HG02885 (cell line): ENCODE results near the gene EFCAB6.

Experiments used
- ATAC-seq: cut with Tn5 transposase; IDR thresholded peaks from one replicate; pipeline ENCODE4 v1.9.1; 2021; ENCODE audit warnings: mild to moderate bottlenecking; ENCODE audit not compliant: unreplicated experiment, poor library complexity

Gene EFCAB6

GRCh38 chr22:43831561-43832392, 19.7 kb upstream of the EFCAB6 start:
- no peak for ATAC-seq

GRCh38 chr22:43830931-43831560, 18.9 kb upstream of the EFCAB6 start:
- ATAC-seq, result no peak

GRCh38 chr22:43829904-43830851, 18.1 kb upstream of the EFCAB6 start:
- ATAC-seq, result no peak

GRCh38 chr22:43828998-43829782, 17.1 kb upstream of the EFCAB6 start:
- no peak for ATAC-seq

GRCh38 chr22:43828725-43828997, 16.6 kb upstream of the EFCAB6 start:
- no peak for ATAC-seq

- no peak for ATAC-seq
These were observed 16.0 kb upstream of the EFCAB6 start for GRCh38 chr22:43827926-43828724.

GRCh38 chr22:43827003-43827735, 15.1 kb upstream of the EFCAB6 start:
- no peak for ATAC-seq

- ATAC-seq, result no peak
These were observed 14.3 kb upstream of the EFCAB6 start for GRCh38 chr22:43826142-43827002.

GRCh38 chr22:43825651-43826050, 13.5 kb upstream of the EFCAB6 start:
- no peak for ATAC-seq

GRCh38 chr22:43824724-43825420, 12.8 kb upstream of the EFCAB6 start:
- no peak for ATAC-seq

- no peak for ATAC-seq
These were observed 12.0 kb upstream of the EFCAB6 start for GRCh38 chr22:43823911-43824665.

- no peak for ATAC-seq
These were observed 11.3 kb upstream of the EFCAB6 start for GRCh38 chr22:43823353-43823908.

GRCh38 chr22:43821606-43822425, 9.7 kb upstream of the EFCAB6 start:
- no peak for ATAC-seq

- ATAC-seq, result no peak
These were observed 8.7 kb upstream of the EFCAB6 start for GRCh38 chr22:43820651-43821305.
